ENCODE measurements around the gene OR51I2. TPM values are rescaled to one million over a fixed set of nuclear protein-coding genes. Genes with fewer than 3 reads are reported as not detected.

The OR51I2 gene
- not detected for total RNA-seq

GRCh38 chr11:5449023-5449422 is at the start of gene OR51I2:
Gene OR51I2 (plus strand): TSS chr11:5449323. CDS start chr11:5453489, 4,166 bp downstream.
- H3K36me3 ChIP-seq: no peaks in the 10 kb centered on the region
- H3K27ac ChIP-seq: no peak within 1 kb of the TSS
- H3K27me3 ChIP-seq: no peaks in the 10 kb centered on the region
- H3K4me3 ChIP-seq: no peak within 1 kb of the TSS
- no peak for DNase-seq
- no peaks in the 10 kb centered on the region for H3K4me1 ChIP-seq
- H3K9me3 ChIP-seq: no peaks in the 10 kb centered on the region
- no peak for TF ChIP-seq CTCF (IDR thresholded peaks at IDR 0.05)
- TF ChIP-seq POLR2A (IDR thresholded peaks at IDR 0.05): no peak

GRCh38 chr11:5405173-5405572 is 44.0 kb upstream of the OR51I2 start:
- H3K4me3 ChIP-seq: no peak overlapping the region
- H3K27me3 ChIP-seq: no peaks in the 10 kb centered on the region
- no peaks in the 10 kb centered on the region for H3K36me3 ChIP-seq
- H3K9me3 ChIP-seq: no peaks in the 10 kb centered on the region
- TF ChIP-seq CTCF (IDR thresholded peaks at IDR 0.05) (no peak), POLR2A (IDR thresholded peaks at IDR 0.05) (no peak)
- no peaks in the 10 kb centered on the region for H3K4me1 ChIP-seq
- no peak for DNase-seq
- H3K27ac ChIP-seq: no peak overlapping the region

- TF ChIP-seq POLR2A (IDR thresholded peaks at IDR 0.05) (no peak), CTCF (IDR thresholded peaks at IDR 0.05) (no peak)
- H3K27me3 ChIP-seq: no peaks in the 10 kb centered on the region
- H3K4me1 ChIP-seq: no peaks in the 10 kb centered on the region
- no peak overlapping the region for H3K4me3 ChIP-seq
- DNase-seq: no peak
- H3K36me3 ChIP-seq: no peaks in the 10 kb centered on the region
- no peak overlapping the region for H3K27ac ChIP-seq
- H3K9me3 ChIP-seq: no peaks in the 10 kb centered on the region
Measured at GRCh38 chr11:5420993-5421392, 28.1 kb upstream of the OR51I2 start.

GRCh38 chr11:5421811-5422210 is 27.3 kb upstream of the OR51I2 start, which contains the start of gene OR51Q1:
Gene OR51Q1 (plus strand): TSS chr11:5422111. CDS start chr11:5422201, 90 bp downstream.
- H3K9me3 ChIP-seq: no peaks in the 10 kb centered on the region
- H3K4me1 ChIP-seq: no peaks in the 10 kb centered on the region
- H3K4me3 ChIP-seq: no peak within 1 kb of the TSS
- no peak for DNase-seq
- H3K36me3 ChIP-seq: no peaks in the 10 kb centered on the region
- no peak for TF ChIP-seq CTCF (IDR thresholded peaks at IDR 0.05)
- H3K27me3 ChIP-seq: no peaks in the 10 kb centered on the region
- H3K27ac ChIP-seq: no peak within 1 kb of the TSS

- H3K4me1 ChIP-seq: no peaks in the 10 kb centered on the region
- no peaks in the 10 kb centered on the region for H3K9me3 ChIP-seq
- DNase-seq: no peak
Measured at GRCh38 chr11:5423131-5423530, 26.0 kb upstream of the OR51I2 start.

More at GRCh38 chr11:5423131-5423530, 26.0 kb upstream of the OR51I2 start:
- Histone ChIP-seq H3K27ac (no peak overlapping the region), H3K27me3 (no peaks in the 10 kb centered on the region), H3K36me3 (no peaks in the 10 kb centered on the region), H3K4me3 (no peak overlapping the region)
- TF ChIP-seq CTCF (IDR thresholded peaks at IDR 0.05): no peak
